Fibroblast of skin of back (primary cell): ENCODE results near the gene VPS36. TPM values are rescaled to one million over a fixed set of nuclear protein-coding genes. Genes with fewer than 3 reads are reported as not detected.
"Not testable (repeated sequence)": the region's sequence is repeated elsewhere in the genome, so short reads cannot be mapped to it uniquely, and the experiment has no call there.

Experiments used
- DNase-seq: peaks from one replicate; pipeline ENCODE4 v3.0.0-alpha.2; 2013
- polyA plus RNA-seq, 2 experiments: library from polyadenylated mRNA; unstranded; fragments of 120-200 nt; gene quantifications; one replicate each; pipeline ENCODE4 v1.2.1, GENCODE V29; 2013; ENCODE audit not compliant: insufficient read length in 2 of 2

Gene VPS36, protein sequence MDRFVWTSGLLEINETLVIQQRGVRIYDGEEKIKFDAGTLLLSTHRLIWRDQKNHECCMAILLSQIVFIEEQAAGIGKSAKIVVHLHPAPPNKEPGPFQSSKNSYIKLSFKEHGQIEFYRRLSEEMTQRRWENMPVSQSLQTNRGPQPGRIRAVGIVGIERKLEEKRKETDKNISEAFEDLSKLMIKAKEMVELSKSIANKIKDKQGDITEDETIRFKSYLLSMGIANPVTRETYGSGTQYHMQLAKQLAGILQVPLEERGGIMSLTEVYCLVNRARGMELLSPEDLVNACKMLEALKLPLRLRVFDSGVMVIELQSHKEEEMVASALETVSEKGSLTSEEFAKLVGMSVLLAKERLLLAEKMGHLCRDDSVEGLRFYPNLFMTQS
- 22.7 TPM for polyA plus RNA-seq (2013, experiment 1 of 2; ENCODE audit: insufficient read length)
- 26.4 TPM for polyA plus RNA-seq (2013, experiment 2 of 2; ENCODE audit: insufficient read length)

DNA sequence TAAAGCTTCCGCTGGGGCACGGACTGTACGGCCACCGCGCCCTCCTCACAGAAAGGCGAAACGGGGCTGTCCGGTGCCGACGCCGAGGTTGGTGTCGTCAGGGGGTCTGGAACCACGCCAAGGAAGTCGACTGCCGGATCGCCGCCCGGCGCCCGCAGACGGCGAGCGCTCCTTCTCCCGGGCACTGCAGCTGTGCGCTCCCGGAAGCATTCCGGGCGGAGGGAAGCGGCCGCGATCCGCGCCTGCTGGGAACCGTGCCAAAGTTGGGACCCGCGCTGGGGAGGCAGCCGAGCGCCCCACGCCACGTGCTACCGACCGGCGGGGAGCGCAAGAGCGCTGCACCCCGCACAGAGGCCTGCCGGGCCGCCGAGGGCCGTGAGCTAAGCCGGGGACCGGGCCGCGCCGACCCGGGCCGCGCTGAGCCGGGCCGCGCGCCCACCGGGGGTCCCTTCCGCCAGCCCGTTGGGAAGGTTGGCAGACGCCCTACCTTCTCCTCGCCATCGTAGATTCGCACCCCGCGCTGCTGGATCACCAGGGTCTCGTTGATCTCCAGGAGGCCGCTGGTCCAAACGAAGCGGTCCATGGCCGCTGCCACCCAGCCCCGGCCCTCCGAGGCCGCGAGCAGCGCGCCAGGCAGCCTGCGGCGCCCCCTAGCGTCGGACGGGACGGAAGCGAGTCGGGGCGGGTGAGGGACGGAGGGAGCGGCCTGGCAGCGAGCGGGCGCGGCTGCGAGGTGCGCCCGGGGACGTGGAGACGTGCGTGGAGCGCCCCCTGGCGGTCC is at the start of gene VPS36:
Gene VPS36 (minus strand): TSS at position 623 of the 781 bp plus-strand sequence. CDS start 40 bp downstream, at position 583.
- DNase-seq: peak; percentile 91

DNA sequence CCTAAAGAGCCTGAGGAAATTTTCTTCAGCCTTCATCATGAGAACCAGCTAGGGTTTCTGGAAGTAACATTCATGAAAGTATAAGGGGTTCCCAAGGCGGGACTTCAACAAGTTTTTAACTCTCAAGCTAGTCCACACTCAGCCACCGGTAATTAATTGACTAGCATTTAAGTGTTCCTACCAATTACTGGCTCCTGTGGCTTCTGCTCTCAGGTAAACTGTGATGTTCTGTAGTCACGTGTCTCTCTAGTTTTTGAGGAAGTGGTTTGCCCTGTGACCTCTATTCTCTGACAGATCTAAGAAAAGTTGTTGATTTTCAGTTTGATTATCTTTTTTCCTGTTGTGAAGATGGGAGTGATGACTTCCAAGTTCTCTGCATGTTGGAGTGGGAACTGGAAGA is 47.5 kb upstream of the VPS36 start:
- DNase-seq: not testable (repeated sequence)

GRCh38 chr13:52494241-52494640 is 43.8 kb upstream of the VPS36 start:
- not testable (repeated sequence) for DNase-seq

DNA sequence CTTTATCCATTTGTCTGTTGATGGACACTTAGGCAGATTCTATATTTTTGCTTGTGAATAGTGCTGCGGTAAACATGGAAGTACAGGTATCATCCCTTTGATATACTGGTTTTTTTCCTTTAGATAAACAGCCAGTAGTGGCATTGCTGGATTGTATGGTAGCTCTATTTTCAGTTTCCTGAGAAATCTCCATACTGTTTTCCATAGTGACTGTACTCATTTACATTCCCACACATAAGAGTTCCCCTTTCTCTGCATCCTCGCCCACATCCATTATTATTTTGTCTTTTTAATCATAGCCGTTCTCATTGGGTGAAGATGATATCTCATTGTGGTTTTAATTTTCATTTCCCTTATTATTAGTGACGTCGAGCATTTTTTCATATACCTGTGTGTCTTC is 40.6 kb upstream of the VPS36 start:
- DNase-seq: not testable (repeated sequence)

- not testable (repeated sequence) for DNase-seq
These were observed 38.3 kb upstream of the VPS36 start for GRCh38 chr13:52488763-52489162.

GRCh38 chr13:52487078-52487477 is 36.6 kb upstream of the VPS36 start:
- DNase-seq: not testable (repeated sequence)

DNA sequence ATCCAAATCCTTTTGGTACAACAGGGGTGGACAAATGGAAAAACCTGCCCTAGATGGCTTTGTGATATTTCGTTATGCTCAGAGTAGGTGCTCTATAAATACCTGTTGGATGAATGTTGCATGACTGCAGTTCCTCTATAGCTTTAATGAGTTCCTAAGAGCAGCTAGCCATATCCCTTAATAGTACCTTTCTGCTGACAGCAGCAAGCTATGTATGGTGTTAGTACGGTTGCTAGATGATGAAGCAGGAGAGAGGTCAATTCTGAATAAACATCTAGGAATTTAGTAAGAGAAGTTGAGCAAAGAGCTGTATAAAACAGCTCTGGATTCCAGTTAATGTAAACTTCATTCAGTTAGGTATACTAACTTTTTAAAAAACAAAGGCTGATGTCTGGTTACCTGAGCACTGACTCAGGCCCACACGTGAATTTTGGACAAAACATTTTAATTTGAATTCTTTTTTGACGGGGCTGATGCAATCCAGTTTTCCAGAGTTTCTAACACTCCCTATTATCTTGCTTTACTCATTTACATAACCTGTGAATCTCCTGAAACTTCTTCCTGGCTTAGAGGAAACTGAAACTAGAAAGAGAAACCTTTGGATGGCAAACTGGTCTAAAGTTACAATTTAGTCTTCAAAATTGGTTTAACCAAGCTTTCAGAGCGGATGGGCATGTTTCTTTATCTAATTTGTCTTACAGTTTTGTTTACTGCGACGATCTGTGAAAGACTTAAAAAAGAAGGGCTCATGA is 30.4 kb upstream of the VPS36 start:
- DNase-seq: not testable (repeated sequence)

DNA sequence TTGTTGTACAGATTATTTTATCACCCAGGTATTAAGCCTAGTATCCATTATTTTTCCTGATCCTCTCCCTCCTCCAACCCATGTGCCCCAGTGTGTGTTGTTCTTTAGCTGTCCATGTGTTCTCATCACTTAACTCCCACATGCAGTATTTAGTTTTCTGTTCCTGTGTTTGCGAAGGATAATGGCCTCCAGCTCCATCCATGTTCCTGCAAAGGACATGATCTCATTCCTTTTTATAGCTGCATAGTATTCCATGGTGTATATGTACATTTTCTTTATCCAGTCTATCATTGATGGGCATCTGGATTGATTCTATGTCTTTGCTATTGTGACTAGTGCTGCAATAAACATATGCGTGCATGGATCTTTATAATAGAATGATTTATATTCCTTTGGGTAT is 18.1 kb upstream of the VPS36 start:
- DNase-seq: not testable (repeated sequence)

DNA sequence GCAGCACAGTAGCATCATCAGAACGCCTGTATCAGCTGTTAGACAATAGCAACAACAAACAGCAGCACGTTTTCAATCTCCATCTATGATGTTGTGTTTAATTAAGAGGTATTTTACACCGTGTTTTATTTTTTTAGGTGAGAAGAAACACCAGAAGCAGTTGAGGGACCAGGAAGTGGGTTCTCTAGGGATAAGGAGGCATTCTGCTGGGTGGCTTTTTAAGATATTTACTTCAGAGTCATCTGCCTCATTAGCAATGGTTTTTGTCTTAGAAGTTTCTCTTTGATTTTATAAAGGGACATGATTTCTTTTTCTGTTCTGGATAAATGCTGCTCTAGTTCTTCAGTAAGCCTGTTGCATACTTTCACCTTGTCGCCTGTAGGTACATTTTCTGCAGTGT is 13.1 kb upstream of the VPS36 start:
- no peak for DNase-seq

GRCh38 chr13:52461265-52461664 is 10.8 kb upstream of the VPS36 start:
- DNase-seq: no peak

GRCh38 chr13:52459668-52460067 is 9.2 kb upstream of the VPS36 start:
- DNase-seq: peak; percentile 66

GRCh38 chr13:52455677-52456041 is 5.2 kb upstream of the VPS36 start:
- DNase-seq: peak; percentile 66

DNA sequence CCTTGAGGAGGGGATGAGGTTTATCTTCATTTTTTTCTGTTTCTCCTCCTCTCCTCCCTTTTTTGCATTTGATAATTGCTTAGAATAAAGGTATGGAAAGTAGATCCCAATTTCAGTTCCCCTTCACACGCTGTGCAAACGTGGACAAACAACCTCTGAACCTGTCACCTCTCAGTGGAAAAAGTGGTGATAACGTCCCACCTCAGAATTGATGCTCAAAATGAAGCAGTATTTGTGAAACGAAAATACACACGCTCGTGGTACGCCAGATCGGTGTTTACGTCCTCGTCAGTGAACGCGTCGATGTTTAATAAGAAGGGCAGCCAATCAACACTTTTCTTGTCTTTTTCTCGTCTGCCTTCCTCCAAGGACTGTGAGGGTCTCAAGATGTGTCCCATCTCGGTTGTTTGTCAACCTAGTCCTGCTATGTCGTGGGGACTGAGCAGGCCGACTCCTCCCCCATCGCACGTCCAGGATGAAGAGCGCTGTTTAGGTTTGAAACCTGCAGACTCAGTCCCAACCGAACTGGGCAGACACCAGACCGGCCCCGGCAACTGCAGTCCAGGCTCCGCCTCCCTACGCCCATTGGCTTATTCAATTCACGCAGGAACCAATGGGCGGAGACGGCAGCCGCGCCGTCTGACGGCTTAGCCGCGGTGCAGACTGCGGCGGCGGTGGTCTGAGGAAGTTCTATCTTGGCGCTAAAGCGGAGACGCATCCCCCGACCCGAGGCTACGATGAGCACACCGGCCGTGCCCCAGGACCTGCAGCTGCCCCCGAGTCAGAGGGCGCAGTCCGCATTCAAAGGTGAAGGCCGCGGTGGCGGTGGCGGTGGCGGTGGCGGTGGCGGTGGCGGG is 4.6 kb upstream of the VPS36 start, which contains the start of gene CKAP2:
Gene CKAP2 (plus strand): TSS at position 659 of the 857 bp plus-strand sequence. CDS start 79 bp downstream, at position 738.
- DNase-seq: peak; percentile 93

DNA sequence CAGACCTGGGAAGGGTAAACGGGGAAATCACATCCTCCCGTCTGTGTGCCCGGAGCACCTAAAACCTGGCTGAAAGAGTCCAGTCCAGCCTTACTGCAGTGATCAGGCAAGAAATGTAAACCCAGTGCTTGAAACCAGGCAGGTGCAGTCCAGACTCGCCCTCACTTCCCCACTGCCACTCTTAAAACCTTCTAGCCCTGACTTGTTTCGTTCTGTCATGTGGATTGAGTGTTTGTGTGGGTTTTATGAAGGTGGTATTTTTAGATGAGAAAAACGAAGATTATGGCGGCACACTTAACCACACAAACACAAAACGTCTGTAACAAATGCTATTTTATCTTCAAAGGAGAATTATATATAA is 4.0 kb upstream of the VPS36 start:
- no peak for DNase-seq

- no peak for DNase-seq
These were observed 2.0 kb upstream of the VPS36 start for GRCh38 chr13:52452470-52452869.

GRCh38 chr13:52451135-52451804 is 836 bp upstream of the VPS36 start:
- no peak for DNase-seq

DNA sequence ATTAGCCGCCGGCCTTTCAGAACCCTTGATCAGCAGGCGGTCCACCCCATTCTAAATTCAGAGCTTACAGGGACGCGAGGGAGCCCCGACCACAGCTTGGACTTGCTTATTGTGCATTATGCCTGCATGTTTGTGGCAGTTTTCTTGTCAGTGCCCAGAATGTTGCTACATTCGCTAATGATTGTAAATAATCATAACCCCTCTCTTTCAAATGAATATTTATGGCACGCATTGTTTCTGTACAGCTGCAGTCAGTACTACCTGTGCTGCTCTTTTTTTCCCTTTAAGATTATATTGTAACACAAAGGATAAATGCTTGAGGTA is 321 bp upstream of the VPS36 start:
- DNase-seq: no peak

GRCh38 chr13:52449331-52450011 is 963 bp downstream of the VPS36 start:
- DNase-seq: no peak

DNA sequence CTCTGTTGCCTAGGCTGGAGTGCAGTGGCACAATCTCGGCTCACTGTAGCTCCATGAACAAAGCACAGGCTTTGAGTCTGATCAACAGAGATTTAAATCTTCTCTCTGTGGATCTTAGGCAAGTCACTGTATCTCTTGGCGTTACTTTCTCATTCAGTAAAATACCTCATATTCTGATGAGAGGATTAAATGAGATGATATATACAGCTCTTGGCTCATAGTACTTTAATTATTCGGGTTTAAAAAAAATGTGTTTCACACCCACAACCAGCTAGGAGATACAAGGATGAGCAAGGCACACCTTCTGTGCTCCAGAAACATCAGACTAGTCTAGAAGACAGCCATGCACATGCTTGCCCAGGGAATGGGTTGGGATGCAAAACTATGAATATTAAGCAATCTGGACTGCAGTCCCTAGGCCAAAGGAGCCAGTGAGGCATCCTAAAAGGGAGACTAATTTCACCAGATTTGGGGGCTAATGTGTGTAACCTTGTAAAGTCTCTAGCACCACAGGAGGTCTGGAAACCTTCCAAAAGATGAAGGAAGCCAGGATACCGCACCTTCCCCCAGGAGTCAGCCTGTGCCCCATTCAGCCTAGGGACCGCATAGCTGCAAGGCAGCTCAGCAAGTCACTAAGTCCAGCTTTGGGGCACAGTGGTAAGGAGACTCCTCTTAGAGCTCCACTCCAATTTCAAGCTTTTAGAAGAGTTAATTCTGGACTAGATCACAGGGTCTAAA is 2.5 kb downstream of the VPS36 start:
- DNase-seq: no peak

DNA sequence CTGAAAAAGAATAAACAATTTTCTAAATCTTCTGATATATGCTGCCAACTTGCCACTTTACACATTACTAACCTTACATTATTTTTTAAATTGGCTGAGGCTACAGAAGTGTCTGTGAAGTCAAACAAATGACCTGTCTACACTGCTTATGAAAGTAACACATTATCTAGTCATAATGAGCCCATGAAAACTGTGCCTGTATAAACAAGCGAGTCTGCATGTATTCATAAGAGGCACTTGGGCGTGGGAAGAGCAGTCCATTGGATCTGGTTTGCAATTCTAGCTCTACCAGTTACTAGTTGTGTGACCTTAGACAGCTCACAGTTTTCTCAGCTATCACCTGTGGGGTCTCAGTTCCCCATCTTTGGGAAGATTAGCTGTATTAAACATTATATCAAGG is 3.1 kb downstream of the VPS36 start:
- no peak for DNase-seq
